Ascending aorta (tissue), 2 donors: ENCODE results near the gene BAHCC1. TPM values are rescaled to one million over a fixed set of nuclear protein-coding genes. Genes with fewer than 3 reads are reported as not detected.

Source experiments
- DNase-seq, 2 donors: peaks; one replicate each; pipeline ENCODE4 v3.0.0-alpha.2; 2019; ENCODE audit warnings: low spot score in 2 of 2
- H3K27ac ChIP-seq, 2 donors: fragments of 200-600 bp; sonication (generic); one replicate each; pipeline ENCODE4 v1.5.1; 2016 to 2017; ENCODE audit warnings: mild to moderate bottlenecking in 1 of 2
- H3K27me3 ChIP-seq: fragments of 200-600 bp; sonication (generic); one replicate; pipeline ENCODE4 v1.5.1; 2017
- H3K36me3 ChIP-seq, 2 donors: fragments of 200-600 bp; sonication (generic); one replicate each; pipeline ENCODE4 v1.5.1; 2016
- H3K4me1 ChIP-seq, 2 donors: fragments of 200-600 bp; sonication (generic); one replicate each; pipeline ENCODE4 v1.5.1; 2016 to 2017; ENCODE audit warnings: mild to moderate bottlenecking in 1 of 2
- H3K4me3 ChIP-seq, 2 donors: fragments of 200-600 bp; sonication (generic); one replicate each; pipeline ENCODE4 v1.5.1; 2016 to 2017; ENCODE audit warnings: mild to moderate bottlenecking in 1 of 2
- H3K9me3 ChIP-seq, 2 donors: fragments of 200-600 bp; sonication (generic); one replicate each; pipeline ENCODE4 v1.5.1; 2016
- CTCF ChIP-seq, 3 experiments: fragments of 200-600 bp in 2 of 3; fragments of 450-650 bp in 1 of 3; sonication (generic) in 2 of 3; IDR thresholded peaks; one replicate each; pipeline ENCODE4 v1.5.1; 2016 to 2019; ENCODE audit warnings: antibody characterized with exemption in 3 of 3, mild to moderate bottlenecking in 1 of 3, moderate library complexity in 1 of 3
- intact Hi-C: fragments of 100-400 bp; cut with DNase I; formaldehyde crosslinking; loops from one replicate; pipeline ENCODE4 v1.15.1; 2023
- total RNA-seq: library from RNA; depleted of rRNA; stranded (reverse); fragments of >200 nt; gene quantifications from one replicate; pipeline ENCODE4 v1.1.0, GENCODE V29; 2016

The BAHCC1 gene
- total RNA-seq, 1 donor from 2014 or later: 29.1 TPM

- no peaks in the 10 kb centered on the region for H3K36me3 ChIP-seq
- H3K4me1 ChIP-seq: no peaks in the 10 kb centered on the region
- intact Hi-C loops: no loop called here
- TF ChIP-seq CTCF (IDR thresholded peaks at IDR 0.05): no peak
- H3K27me3 ChIP-seq: no peaks in the 10 kb centered on the region
- H3K9me3 ChIP-seq: no peaks in the 10 kb centered on the region
- DNase-seq: no peak
- H3K27ac ChIP-seq: no peak overlapping the region
- H3K4me3 ChIP-seq: no peak overlapping the region
These were observed 21.6 kb upstream of the BAHCC1 start for GRCh38 chr17:81373536-81374160.

DNA sequence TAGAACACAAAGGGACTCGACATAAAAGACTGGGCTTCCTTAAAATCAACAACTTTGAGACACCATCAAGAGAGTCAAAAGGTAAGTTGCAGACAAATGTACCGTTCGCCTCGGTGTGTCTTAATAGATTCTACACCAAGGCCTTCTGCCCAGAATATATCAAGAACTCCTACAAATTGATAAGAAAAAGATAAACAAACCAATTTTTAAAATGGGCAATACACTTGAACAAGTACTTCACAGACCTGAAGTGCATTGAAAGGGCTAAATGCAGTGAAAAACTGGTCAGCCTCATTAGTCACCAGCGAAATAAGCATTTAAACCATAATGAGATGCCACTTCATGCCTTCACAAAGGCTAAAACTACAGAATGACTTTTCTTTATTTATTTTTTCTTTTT, 20.4 kb upstream of the BAHCC1 start:
- H3K27me3 ChIP-seq: no peaks in the 10 kb centered on the region
- no peak for DNase-seq
- no peak overlapping the region for H3K4me3 ChIP-seq
- no peak for TF ChIP-seq CTCF (IDR thresholded peaks at IDR 0.05)
- no peak overlapping the region for H3K27ac ChIP-seq
- no peaks in the 10 kb centered on the region for H3K36me3 ChIP-seq
- H3K9me3 ChIP-seq: no peaks in the 10 kb centered on the region
- intact Hi-C loops: no loop called here
- no peaks in the 10 kb centered on the region for H3K4me1 ChIP-seq

- intact Hi-C loops: no loop called here
- no peak overlapping the region for H3K27ac ChIP-seq
- no peaks in the 10 kb centered on the region for H3K4me1 ChIP-seq
- no peaks in the 10 kb centered on the region for H3K27me3 ChIP-seq
- DNase-seq: no peak
- no peak overlapping the region for H3K4me3 ChIP-seq
- no peak for TF ChIP-seq CTCF (IDR thresholded peaks at IDR 0.05)
- H3K36me3 ChIP-seq: no peaks in the 10 kb centered on the region
- H3K9me3 ChIP-seq: no peaks in the 10 kb centered on the region
These were observed 18.1 kb upstream of the BAHCC1 start for GRCh38 chr17:81376946-81377714.

DNA sequence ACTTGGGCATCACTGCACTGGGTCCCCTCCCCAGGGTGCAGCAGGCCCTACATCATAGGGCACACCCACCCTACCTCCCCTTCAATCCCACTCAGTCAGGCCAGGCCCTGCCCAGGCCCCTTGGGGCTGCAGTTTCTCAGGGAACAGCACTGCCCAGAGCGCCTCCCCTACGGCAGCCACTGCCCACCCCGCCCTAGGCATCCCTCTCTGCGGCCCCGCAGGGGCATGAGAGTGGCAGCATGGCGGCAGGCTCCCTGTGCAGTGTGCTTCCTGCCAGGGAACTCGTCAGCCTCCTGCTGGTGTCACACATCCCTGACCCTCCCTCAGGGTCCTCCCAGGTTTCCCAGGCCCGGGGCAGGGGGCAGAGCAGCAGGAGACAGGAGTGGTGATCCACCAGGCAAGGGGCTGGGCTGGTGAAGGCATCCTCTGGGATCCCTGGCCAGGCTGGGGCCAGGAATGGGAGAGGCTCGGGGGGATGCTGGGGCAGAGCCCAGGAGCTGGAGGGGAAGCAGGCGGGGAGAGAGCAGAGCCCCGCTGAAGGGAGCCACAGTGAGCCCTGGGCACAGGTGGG, 16.2 kb upstream of the BAHCC1 start:
- Histone ChIP-seq H3K27ac (no peak overlapping the region), H3K9me3 (no peaks in the 10 kb centered on the region), H3K36me3 (no peaks in the 10 kb centered on the region), H3K4me1 (no peaks in the 10 kb centered on the region), H3K27me3 (no peaks in the 10 kb centered on the region), H3K4me3 (no peak overlapping the region)
- TF ChIP-seq CTCF (IDR thresholded peaks at IDR 0.05): no peak
- intact Hi-C loops: no loop called here
- no peak for DNase-seq

- no peak for TF ChIP-seq CTCF (IDR thresholded peaks at IDR 0.05)
- no peaks in the 10 kb centered on the region for H3K9me3 ChIP-seq
- intact Hi-C loops: no loop called here
These were observed 15.7 kb upstream of the BAHCC1 start for GRCh38 chr17:81379523-81379942.

More at GRCh38 chr17:81379523-81379942, 15.7 kb upstream of the BAHCC1 start:
- no peak for DNase-seq
- Histone ChIP-seq H3K4me3 (no peak overlapping the region), H3K27ac (no peak overlapping the region), H3K27me3 (no peaks in the 10 kb centered on the region), H3K4me1 (no peaks in the 10 kb centered on the region), H3K36me3 (no peaks in the 10 kb centered on the region)
